Kidney (tissue), 14 donors: ENCODE results near the gene TOR1AIP1. TPM values are rescaled to one million over a fixed set of nuclear protein-coding genes. Genes with fewer than 3 reads are reported as not detected.

Experiments used
- DNase-seq, 5 donors: peaks; one replicate each; pipeline ENCODE4 v3.0.0-alpha.2; 2013 to 2020
- FAIRE-seq: peaks from 2 replicates; lab custom pipeline; 2012; peaks lifted over from hg19 to GRCh38; lab: Jason Lieb, UNC
- H3K27ac ChIP-seq, 2 donors: one replicate each; pipeline ENCODE4 v1.7.0; 2013; ENCODE audit warnings: low read depth in 2 of 2, low read length in 2 of 2, inconsistent platforms in 1 of 2
- H3K27me3 ChIP-seq: one replicate; pipeline ENCODE4 v1.7.1; 2013; ENCODE audit warnings: low read length, inconsistent platforms; ENCODE audit not compliant: control insufficient read depth, insufficient read depth
- H3K36me3 ChIP-seq, 3 donors: one replicate each; pipeline versions ENCODE4 v1.7.0 to v1.7.1; 2013; ENCODE audit warnings: low read length in 3 of 3, control low read depth in 1 of 3, inconsistent platforms in 1 of 3; ENCODE audit not compliant: insufficient read depth in 3 of 3, control insufficient read depth in 2 of 3
- H3K4me1 ChIP-seq, 3 donors: one replicate each; pipeline versions ENCODE4 v1.7.0 to v1.7.1; 2013; ENCODE audit warnings: low read length in 3 of 3, inconsistent platforms in 1 of 3, low read depth in 1 of 3; ENCODE audit not compliant: control insufficient read depth in 2 of 3, insufficient read depth in 2 of 3
- H3K4me3 ChIP-seq, 3 donors: one replicate each; pipeline versions ENCODE4 v1.7.0 to v1.8.1; 2013; ENCODE audit warnings: low read length in 3 of 3, control low read depth in 1 of 3, inconsistent platforms in 1 of 3
- H3K9ac ChIP-seq, 3 donors: one replicate each; pipeline versions ENCODE4 v1.7.0 to v1.7.1; 2013; ENCODE audit warnings: low read length in 3 of 3, control low read depth in 1 of 3, inconsistent platforms in 1 of 3
- H3K9me3 ChIP-seq, 3 donors: one replicate each; pipeline versions ENCODE4 v1.7.0 to v1.7.1; 2013; ENCODE audit warnings: low read length in 3 of 3, control low read depth in 1 of 3, inconsistent platforms in 1 of 3; ENCODE audit not compliant: control insufficient read depth in 2 of 3, insufficient read depth in 1 of 3
- intact Hi-C: fragments of 100-400 bp; cut with DNase I; formaldehyde crosslinking; loops from one replicate; pipeline ENCODE4 v1.11.1; 2022
- polyA plus RNA-seq: library from polyadenylated mRNA; stranded (reverse); fragments of 350-450 nt; fragmentation: Illumina TruSeq; extraction: RNeasy Lipid Tissue Mini Kit (QIAGEN cat#74804); gene quantifications from one replicate; pipeline ENCODE4 v1.2.3, GENCODE V29; 2014; ENCODE audit warnings: low read depth, low replicate concordance; ENCODE audit not compliant: insufficient read depth
- total RNA-seq: library from RNA; stranded (reverse); fragmentation: NEBNext Ultra II Directional; extraction: Animal tissue kit (Norgen Biotek cat#: 25700); gene quantifications from one replicate; pipeline ENCODE4 v1.2.1, GENCODE V29; 2021
- TF ChIP-seq, protein P1 (sequence below): IDR thresholded peaks from 3 replicates; pipeline ENCODE4 v1.5.1; 2012; ENCODE audit warnings: mild to moderate bottlenecking, moderate library complexity, borderline replicate concordance; ENCODE audit not compliant: insufficient read depth; ENCODE audit errors: extremely low read depth
- donor health status: control.
- donor health status: control.
- donor health status: control.
- donor health status: control.
- donor health status: control.
- donor health status: DM: yes; HTN: yes; CAD: no.
- donor health status: Normal renal cell carcinoma (clear cell type).

The TOR1AIP1 gene
- total and polyA plus RNA-seq, 2 donors from 2014 or later, result 20.8 to 44.2 TPM

- no peak overlapping the region for H3K4me3 ChIP-seq
- H3K27ac ChIP-seq, result no peak overlapping the region
- H3K4me1 ChIP-seq, result no peaks in the 10 kb centered on the region
- no peak for FAIRE-seq
- H3K9ac ChIP-seq, result no peak overlapping the region
- TF ChIP-seq, protein P1, sequence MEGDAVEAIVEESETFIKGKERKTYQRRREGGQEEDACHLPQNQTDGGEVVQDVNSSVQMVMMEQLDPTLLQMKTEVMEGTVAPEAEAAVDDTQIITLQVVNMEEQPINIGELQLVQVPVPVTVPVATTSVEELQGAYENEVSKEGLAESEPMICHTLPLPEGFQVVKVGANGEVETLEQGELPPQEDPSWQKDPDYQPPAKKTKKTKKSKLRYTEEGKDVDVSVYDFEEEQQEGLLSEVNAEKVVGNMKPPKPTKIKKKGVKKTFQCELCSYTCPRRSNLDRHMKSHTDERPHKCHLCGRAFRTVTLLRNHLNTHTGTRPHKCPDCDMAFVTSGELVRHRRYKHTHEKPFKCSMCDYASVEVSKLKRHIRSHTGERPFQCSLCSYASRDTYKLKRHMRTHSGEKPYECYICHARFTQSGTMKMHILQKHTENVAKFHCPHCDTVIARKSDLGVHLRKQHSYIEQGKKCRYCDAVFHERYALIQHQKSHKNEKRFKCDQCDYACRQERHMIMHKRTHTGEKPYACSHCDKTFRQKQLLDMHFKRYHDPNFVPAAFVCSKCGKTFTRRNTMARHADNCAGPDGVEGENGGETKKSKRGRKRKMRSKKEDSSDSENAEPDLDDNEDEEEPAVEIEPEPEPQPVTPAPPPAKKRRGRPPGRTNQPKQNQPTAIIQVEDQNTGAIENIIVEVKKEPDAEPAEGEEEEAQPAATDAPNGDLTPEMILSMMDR, result no peak
- intact Hi-C loops, result no loop called here
- no peak for DNase-seq
- H3K27me3 ChIP-seq, result no peaks in the 10 kb centered on the region
- peaks cover 0 to 5% (median 3%) of the 10 kb centered on the region in 3 donors for H3K36me3 ChIP-seq
- no peaks in the 10 kb centered on the region for H3K9me3 ChIP-seq
These were observed 25.1 kb upstream of the TOR1AIP1 start for GRCh38 chr1:179857009-179857408.

DNA sequence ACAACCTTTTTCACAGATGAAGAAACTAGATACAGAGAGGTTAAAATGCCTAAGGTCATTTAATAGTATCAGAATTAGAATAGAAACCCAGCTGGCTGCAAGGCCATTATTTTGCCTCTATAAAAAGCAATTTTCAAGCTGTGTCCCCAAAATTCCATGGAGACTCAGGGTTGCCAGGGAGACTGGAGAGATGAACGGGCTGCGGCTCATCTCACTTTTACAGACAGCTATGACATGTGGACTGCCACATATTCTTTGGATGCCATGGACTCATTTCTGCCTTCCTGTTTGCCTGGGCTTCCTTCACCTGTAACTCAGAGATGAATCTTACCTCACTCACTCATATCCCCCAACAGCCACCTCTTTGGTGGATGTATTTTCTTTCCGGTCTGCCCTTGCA is 21.4 kb upstream of the TOR1AIP1 start:
- FAIRE-seq (no peak), DNase-seq (no peak)
- Histone ChIP-seq H3K27ac (no peak overlapping the region), H3K36me3 (peaks cover 0 to 22% (median 14%) of the 10 kb centered on the region in 3 donors), H3K9me3 (no peaks in the 10 kb centered on the region), H3K27me3 (no peaks in the 10 kb centered on the region), H3K4me3 (no peak overlapping the region), H3K4me1 (no peaks in the 10 kb centered on the region), H3K9ac (no peak overlapping the region)
- intact Hi-C loops, result no loop called here
- TF ChIP-seq, protein P1, result no peak

DNA sequence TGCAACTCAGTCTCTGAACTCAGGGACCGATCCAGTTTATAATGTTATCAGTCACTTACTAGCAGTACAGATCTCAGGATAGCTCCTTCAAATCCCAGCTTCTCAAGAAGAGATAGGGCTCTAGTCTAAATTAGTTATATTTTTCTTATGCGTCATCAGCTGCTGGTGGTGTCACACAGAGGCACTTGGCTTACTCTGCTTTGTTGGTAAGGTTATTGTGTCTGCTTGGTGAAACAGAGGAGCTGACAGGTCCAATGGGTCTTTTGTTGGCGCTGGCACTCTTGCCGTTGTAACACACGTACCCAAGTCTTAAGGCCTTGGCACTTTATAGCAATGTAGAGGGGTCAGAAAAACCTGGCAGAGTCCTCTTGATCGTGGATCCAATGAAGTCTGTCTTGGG is 16.7 kb upstream of the TOR1AIP1 start:
- Histone ChIP-seq H3K9me3 (no peaks in the 10 kb centered on the region), H3K4me3 (no peak overlapping the region), H3K9ac (no peak overlapping the region), H3K4me1 (no peaks in the 10 kb centered on the region), H3K36me3 (peaks cover 0 to 44% (median 9%) of the 10 kb centered on the region in 3 donors), H3K27ac (no peak overlapping the region), H3K27me3 (no peaks in the 10 kb centered on the region)
- FAIRE-seq (no peak), DNase-seq (no peak)
- TF ChIP-seq, protein P1, result no peak
- intact Hi-C loops, result no loop called here

- Histone ChIP-seq H3K27me3 (no peaks in the 10 kb centered on the region), H3K4me3 (no peak overlapping the region), H3K4me1 (no peaks in the 10 kb centered on the region), H3K9ac (no peak overlapping the region), H3K27ac (no peak overlapping the region), H3K9me3 (no peaks in the 10 kb centered on the region), H3K36me3 (peaks cover 0 to 44% (median 9%) of the 10 kb centered on the region in 3 donors)
- TF ChIP-seq, protein P1, result no peak
- DNase-seq (no peak), FAIRE-seq (no peak)
- intact Hi-C loops, result no loop called here
These were observed 15.5 kb upstream of the TOR1AIP1 start for GRCh38 chr1:179866616-179867015.
